Measurements from ENCODE around the gene ATAT1. TPM values are rescaled to one million over a fixed set of nuclear protein-coding genes. Genes with fewer than 3 reads are reported as not detected.

ATAT1 gene
- total RNA-seq, 1 donor from 2014 or later: 13.3 TPM

- H3K9me3 ChIP-seq: no peaks in the 10 kb centered on the region
- intact Hi-C loops (cut with DNase I): no loop called here
- peak overlapping the region; percentile 87 to 96 for H3K4me3 ChIP-seq
- H3K27ac ChIP-seq: peak overlapping the region; percentile 90
- TF ChIP-seq POLR2AphosphoS5 (IDR thresholded peaks at IDR 0.05; ENCODE audit: insufficient read depth in 1 of 2, low read depth in 1 of 2) (peak in 1 of 2 donors; percentile 68), POLR2A (IDR thresholded peaks at IDR 0.05) (no peak)
- peaks cover 0 to 23% of the 10 kb centered on the region in 2 donors for H3K36me3 ChIP-seq
- no peaks in the 10 kb centered on the region for H3K27me3 ChIP-seq
- peaks cover 20% of the 10 kb centered on the region for H3K4me1 ChIP-seq
- DNase-seq (ENCODE audit: extremely low spot score in 2 of 2): no peak
These were observed 20.8 kb downstream of the ATAT1 start for GRCh38 chr6:30647242-30648116.

GRCh38 chr6:30651143-30651542 lies 24.5 kb downstream of the ATAT1 start:
- intact Hi-C loops (cut with DNase I): no loop called here
- H3K36me3 ChIP-seq: peaks cover 0 to 49% of the 10 kb centered on the region in 2 donors

GRCh38 chr6:30654798-30655742 lies 28.4 kb downstream of the ATAT1 start:
- no peaks in the 10 kb centered on the region for H3K9me3 ChIP-seq
- H3K27ac ChIP-seq: no peak overlapping the region
- no peak overlapping the region for H3K4me3 ChIP-seq
- intact Hi-C loops (cut with DNase I): no loop called here
- no peaks in the 10 kb centered on the region for H3K4me1 ChIP-seq
- TF ChIP-seq POLR2AphosphoS5 (IDR thresholded peaks at IDR 0.05; ENCODE audit: insufficient read depth in 1 of 2, low read depth in 1 of 2) (no peak), POLR2A (IDR thresholded peaks at IDR 0.05) (no peak), CTCF (IDR thresholded peaks at IDR 0.05) (no peak)
- peaks cover 0 to 87% of the 10 kb centered on the region in 2 donors for H3K36me3 ChIP-seq
- H3K27me3 ChIP-seq: no peaks in the 10 kb centered on the region
- no peak for DNase-seq (ENCODE audit: extremely low spot score in 2 of 2)

More at GRCh38 chr6:30651143-30651542, 24.5 kb downstream of the ATAT1 start:
- H3K4me3 ChIP-seq: no peak overlapping the region
- peaks cover 15% of the 10 kb centered on the region for H3K4me1 ChIP-seq
- H3K27ac ChIP-seq: no peak overlapping the region
- TF ChIP-seq POLR2A (IDR thresholded peaks at IDR 0.05) (no peak), CTCF (IDR thresholded peaks at IDR 0.05) (no peak), POLR2AphosphoS5 (IDR thresholded peaks at IDR 0.05; ENCODE audit: insufficient read depth in 1 of 2, low read depth in 1 of 2) (no peak)
- H3K27me3 ChIP-seq: no peaks in the 10 kb centered on the region
- H3K9me3 ChIP-seq: no peaks in the 10 kb centered on the region
- DNase-seq (ENCODE audit: extremely low spot score in 2 of 2): no peak

DNA sequence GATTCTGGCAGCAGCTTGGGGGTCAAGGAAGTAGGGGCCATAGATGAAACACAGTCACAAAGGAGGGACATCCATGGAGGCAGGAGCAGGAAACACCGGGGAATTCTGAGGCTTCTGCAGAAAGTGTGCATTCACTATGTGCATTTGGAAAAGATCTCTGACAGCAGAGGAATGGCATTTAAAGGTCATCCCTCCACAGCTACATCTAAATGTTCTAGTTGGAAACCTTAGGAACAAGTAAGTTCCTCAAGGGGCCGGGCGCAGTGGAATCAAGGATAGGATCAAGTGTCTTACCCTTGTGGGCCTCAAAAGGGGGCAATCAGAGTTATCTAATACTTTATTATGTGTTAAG lies 29.0 kb downstream of the ATAT1 start:
- H3K27ac ChIP-seq: no peak overlapping the region
- H3K4me1 ChIP-seq: no peaks in the 10 kb centered on the region
- no peak for TF ChIP-seq POLR2A (IDR thresholded peaks at IDR 0.05)
- TF ChIP-seq CTCF (IDR thresholded peaks at IDR 0.05): no peak
- no peak for TF ChIP-seq POLR2AphosphoS5 (IDR thresholded peaks at IDR 0.05; ENCODE audit: insufficient read depth in 1 of 2, low read depth in 1 of 2)
- peaks cover 0 to 87% of the 10 kb centered on the region in 2 donors for H3K36me3 ChIP-seq
- intact Hi-C loops (cut with DNase I): no loop called here
- H3K9me3 ChIP-seq: no peaks in the 10 kb centered on the region
- DNase-seq (ENCODE audit: extremely low spot score in 2 of 2): no peak
- no peak overlapping the region for H3K4me3 ChIP-seq
- no peaks in the 10 kb centered on the region for H3K27me3 ChIP-seq

- intact Hi-C loops (cut with DNase I): no loop called here
- no peak overlapping the region for H3K4me3 ChIP-seq
- no peaks in the 10 kb centered on the region for H3K9me3 ChIP-seq
- no peak for DNase-seq (ENCODE audit: extremely low spot score in 2 of 2)
- TF ChIP-seq POLR2AphosphoS5 (IDR thresholded peaks at IDR 0.05; ENCODE audit: insufficient read depth in 1 of 2, low read depth in 1 of 2) (no peak), POLR2A (IDR thresholded peaks at IDR 0.05) (no peak), CTCF (IDR thresholded peaks at IDR 0.05) (no peak)
- no peak overlapping the region for H3K27ac ChIP-seq
- no peaks in the 10 kb centered on the region for H3K27me3 ChIP-seq
- peaks cover 0 to 88% of the 10 kb centered on the region in 2 donors for H3K36me3 ChIP-seq
- H3K4me1 ChIP-seq: no peaks in the 10 kb centered on the region
These were observed 29.8 kb downstream of the ATAT1 start for GRCh38 chr6:30656513-30656912.

Measured in vagina (tissue), 2 donors.